ENCODE measurements around the gene PCYT2. TPM values are rescaled to one million over a fixed set of nuclear protein-coding genes. Genes with fewer than 3 reads are reported as not detected.

PCYT2 gene
- total and polyA plus RNA-seq, 9 of the 15 experiments (the other 6 are each of a cell fraction or from before 2014, with no cell fraction given): 0.92 to 134 (median 82.5) TPM

- H3K4me1 ChIP-seq (replicated peaks in 1 of 2; ENCODE audit: control insufficient read depth in 2 of 2, insufficient read depth in 2 of 2, low read length in 2 of 2): peaks cover 30 to 96% of the 10 kb centered on the region in 2 experiments
- intact Hi-C loops (cut with micrococcal nuclease): no loop called here
- CTCF ChIA-PET (ENCODE audit: low intra/inter-chr PET ratio): no interaction called here
- H4K20me1 ChIP-seq (replicated peaks; ENCODE audit: control insufficient read depth, insufficient read depth, low read length): peaks cover 7% of the 10 kb centered on the region
- peak overlapping the region; percentile 84 for H3K4me2 ChIP-seq (ENCODE audit: insufficient read depth, low read length)
- no peaks in the 10 kb centered on the region for H3K9me3 ChIP-seq (replicated peaks; ENCODE audit: control insufficient read depth, insufficient read depth, low read depth, low read length)
- no peak for FAIRE-seq
- H3K9me1 ChIP-seq (ENCODE audit: control insufficient read depth, insufficient read depth, low read length): peaks cover 13% of the 10 kb centered on the region
- H3K79me2 ChIP-seq (ENCODE audit: control insufficient read depth, insufficient read depth, low read length): peaks cover 24% of the 10 kb centered on the region
- DNase-seq (ENCODE audit: extremely low read depth in 1 of 4, low spot score in 3 of 4): no peak
- in situ Hi-C loops (cut with MboI): no loop called here
- no peak for ATAC-seq
- WGBS (ENCODE audit: insufficient coverage, low coverage, missing lambda C conversion rate): 92% methylated on average over 36 of the region's 38 CpGs
- H3K9ac ChIP-seq (ENCODE audit: insufficient read depth in 1 of 2, low read depth in 2 of 2, low read length in 2 of 2): peak overlapping the region; percentile 89 to 99; a peak in 3 of 4 replicates
- POLR2A ChIA-PET: interaction anchor here (0.5 to 1.6 kb wide), 6 partner anchors 9 to 680 kb away, joined by 3 to 6 read pairs (median 4); no protein-coding TSS in a partner anchor
- no peaks in the 10 kb centered on the region for H3K27me3 ChIP-seq (ENCODE audit: control insufficient read depth in 2 of 2, insufficient read depth in 2 of 2, low read length in 2 of 2)
- no peak overlapping the region; the same call in 2 of the 3 replicates for H3K27ac ChIP-seq (ENCODE audit: extremely low read depth, low read depth, low read length)
- H3K36me3 ChIP-seq (ENCODE audit: control insufficient read depth, insufficient read depth, low read length): peaks cover 36% of the 10 kb centered on the region; the same call in 2 of the 3 replicates
- BruUV-seq (replicated peaks): no TSS peak
- no peak overlapping the region for H2AFZ ChIP-seq (ENCODE audit: low read depth, low read length)
- peak overlapping the region; percentile 96 for H3K4me3 ChIP-seq
- TF ChIP-seq CXXC5 (CRISPR knock-in tag; IDR thresholded peaks at IDR 0.05) (no peak), TFAP4 (CRISPR knock-in tag; IDR thresholded peaks at IDR 0.05; ENCODE audit: borderline replicate concordance) (0 out of 2 replicates have a peak, but pooled peaks have one; percentile 17), IRF2 (CRISPR knock-in tag; IDR thresholded peaks at IDR 0.05) (0 out of 2 replicates have a peak, but pooled peaks have one; percentile 27), POLR2G (IDR thresholded peaks at IDR 0.05; ENCODE audit: low read depth, low read length) (peak; percentile 62), KDM5B (IDR thresholded peaks at IDR 0.05; ENCODE audit: insufficient replicate concordance, low read depth, low read length) (peak; percentile 39), ZNF668 (CRISPR knock-in tag; IDR thresholded peaks at IDR 0.05) (no peak), RBM22 (IDR thresholded peaks at IDR 0.05; ENCODE audit: low read depth, low read length, poor library complexity, severe bottlenecking) (peak; percentile 20), CBFA2T3 (IDR thresholded peaks at IDR 0.05) (no peak), TCF7L2 (IDR thresholded peaks at IDR 0.05; ENCODE audit: low read depth, low read length) (no peak), EZH2 (IDR thresholded peaks at IDR 0.05; ENCODE audit: borderline replicate concordance, low read depth, low read length) (no peak), HMG20A (CRISPR knock-in tag; conservative IDR thresholded peaks at IDR 0.05) (no peak), KLF10 (CRISPR knock-in tag; IDR thresholded peaks at IDR 0.05) (no peak), FUS (optimal IDR thresholded peaks at IDR 0.05; ENCODE audit: low read depth, low read length) (no peak), ZNF134 (CRISPR knock-in tag; conservative IDR thresholded peaks at IDR 0.05) (no peak), RBFOX2 (IDR thresholded peaks at IDR 0.05; ENCODE audit: low read depth, low read length) (peak; percentile 40)
- TF ChIP-seq, protein P1, sequence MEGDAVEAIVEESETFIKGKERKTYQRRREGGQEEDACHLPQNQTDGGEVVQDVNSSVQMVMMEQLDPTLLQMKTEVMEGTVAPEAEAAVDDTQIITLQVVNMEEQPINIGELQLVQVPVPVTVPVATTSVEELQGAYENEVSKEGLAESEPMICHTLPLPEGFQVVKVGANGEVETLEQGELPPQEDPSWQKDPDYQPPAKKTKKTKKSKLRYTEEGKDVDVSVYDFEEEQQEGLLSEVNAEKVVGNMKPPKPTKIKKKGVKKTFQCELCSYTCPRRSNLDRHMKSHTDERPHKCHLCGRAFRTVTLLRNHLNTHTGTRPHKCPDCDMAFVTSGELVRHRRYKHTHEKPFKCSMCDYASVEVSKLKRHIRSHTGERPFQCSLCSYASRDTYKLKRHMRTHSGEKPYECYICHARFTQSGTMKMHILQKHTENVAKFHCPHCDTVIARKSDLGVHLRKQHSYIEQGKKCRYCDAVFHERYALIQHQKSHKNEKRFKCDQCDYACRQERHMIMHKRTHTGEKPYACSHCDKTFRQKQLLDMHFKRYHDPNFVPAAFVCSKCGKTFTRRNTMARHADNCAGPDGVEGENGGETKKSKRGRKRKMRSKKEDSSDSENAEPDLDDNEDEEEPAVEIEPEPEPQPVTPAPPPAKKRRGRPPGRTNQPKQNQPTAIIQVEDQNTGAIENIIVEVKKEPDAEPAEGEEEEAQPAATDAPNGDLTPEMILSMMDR (IDR thresholded peaks at IDR 0.05 in 2 of 3, conservative IDR thresholded peaks at IDR 0.05 in 1 of 3; ENCODE audit: insufficient read depth in 2 of 3, low read depth in 1 of 3, low read length in 3 of 3): no peak
- TF ChIP-seq, protein P2, sequence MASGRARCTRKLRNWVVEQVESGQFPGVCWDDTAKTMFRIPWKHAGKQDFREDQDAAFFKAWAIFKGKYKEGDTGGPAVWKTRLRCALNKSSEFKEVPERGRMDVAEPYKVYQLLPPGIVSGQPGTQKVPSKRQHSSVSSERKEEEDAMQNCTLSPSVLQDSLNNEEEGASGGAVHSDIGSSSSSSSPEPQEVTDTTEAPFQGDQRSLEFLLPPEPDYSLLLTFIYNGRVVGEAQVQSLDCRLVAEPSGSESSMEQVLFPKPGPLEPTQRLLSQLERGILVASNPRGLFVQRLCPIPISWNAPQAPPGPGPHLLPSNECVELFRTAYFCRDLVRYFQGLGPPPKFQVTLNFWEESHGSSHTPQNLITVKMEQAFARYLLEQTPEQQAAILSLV (tag; IDR thresholded peaks at IDR 0.05): no peak
Measured at GRCh38 chr17:81934850-81935708, 23.9 kb upstream of the PCYT2 start.
